GM12801 (cell line): Measurements from ENCODE around the gene ZNF362.

Source experiments
- TF ChIP-seq, protein P1 (sequence below): IDR thresholded peaks from one replicate; pipeline ENCODE4 v1.5.1; 2011; ENCODE audit warnings: control low read depth; ENCODE audit not compliant: insufficient read length; ENCODE audit errors: extremely low read depth

ZNF362 gene

DNA sequence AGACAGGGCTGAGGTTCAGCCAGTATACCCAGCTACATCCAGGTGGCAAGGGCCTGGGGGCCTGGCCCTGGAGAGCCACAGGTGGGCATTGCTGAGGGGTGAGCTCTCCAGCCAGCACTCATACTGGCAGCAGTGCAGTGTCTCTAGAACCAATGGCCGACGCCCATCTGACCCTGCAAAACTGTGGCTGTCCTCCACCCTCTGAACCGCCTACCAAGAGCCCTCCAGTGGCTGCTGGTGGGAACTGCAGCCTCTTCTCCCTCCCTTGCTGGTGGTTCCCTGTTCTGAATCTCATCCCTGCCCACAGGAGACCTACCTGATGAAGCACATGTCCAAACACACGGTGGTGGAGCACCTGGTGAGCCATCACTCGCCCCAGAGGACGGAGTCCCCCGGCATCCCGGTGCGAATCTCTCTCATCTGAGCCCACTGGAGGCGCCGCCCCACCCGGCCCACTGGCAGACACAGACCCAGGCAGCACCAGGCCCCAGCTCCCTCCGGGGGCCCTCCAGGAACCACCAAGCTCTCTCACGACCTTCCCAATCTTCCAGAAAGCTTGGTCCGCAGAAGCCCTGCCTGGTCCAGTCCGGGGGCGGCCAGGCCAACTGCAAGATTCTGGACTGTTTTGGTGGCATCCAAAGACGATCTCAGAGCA, 42.5 kb downstream of the ZNF362 start:
- TF ChIP-seq, protein P1, sequence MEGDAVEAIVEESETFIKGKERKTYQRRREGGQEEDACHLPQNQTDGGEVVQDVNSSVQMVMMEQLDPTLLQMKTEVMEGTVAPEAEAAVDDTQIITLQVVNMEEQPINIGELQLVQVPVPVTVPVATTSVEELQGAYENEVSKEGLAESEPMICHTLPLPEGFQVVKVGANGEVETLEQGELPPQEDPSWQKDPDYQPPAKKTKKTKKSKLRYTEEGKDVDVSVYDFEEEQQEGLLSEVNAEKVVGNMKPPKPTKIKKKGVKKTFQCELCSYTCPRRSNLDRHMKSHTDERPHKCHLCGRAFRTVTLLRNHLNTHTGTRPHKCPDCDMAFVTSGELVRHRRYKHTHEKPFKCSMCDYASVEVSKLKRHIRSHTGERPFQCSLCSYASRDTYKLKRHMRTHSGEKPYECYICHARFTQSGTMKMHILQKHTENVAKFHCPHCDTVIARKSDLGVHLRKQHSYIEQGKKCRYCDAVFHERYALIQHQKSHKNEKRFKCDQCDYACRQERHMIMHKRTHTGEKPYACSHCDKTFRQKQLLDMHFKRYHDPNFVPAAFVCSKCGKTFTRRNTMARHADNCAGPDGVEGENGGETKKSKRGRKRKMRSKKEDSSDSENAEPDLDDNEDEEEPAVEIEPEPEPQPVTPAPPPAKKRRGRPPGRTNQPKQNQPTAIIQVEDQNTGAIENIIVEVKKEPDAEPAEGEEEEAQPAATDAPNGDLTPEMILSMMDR = no peak

DNA sequence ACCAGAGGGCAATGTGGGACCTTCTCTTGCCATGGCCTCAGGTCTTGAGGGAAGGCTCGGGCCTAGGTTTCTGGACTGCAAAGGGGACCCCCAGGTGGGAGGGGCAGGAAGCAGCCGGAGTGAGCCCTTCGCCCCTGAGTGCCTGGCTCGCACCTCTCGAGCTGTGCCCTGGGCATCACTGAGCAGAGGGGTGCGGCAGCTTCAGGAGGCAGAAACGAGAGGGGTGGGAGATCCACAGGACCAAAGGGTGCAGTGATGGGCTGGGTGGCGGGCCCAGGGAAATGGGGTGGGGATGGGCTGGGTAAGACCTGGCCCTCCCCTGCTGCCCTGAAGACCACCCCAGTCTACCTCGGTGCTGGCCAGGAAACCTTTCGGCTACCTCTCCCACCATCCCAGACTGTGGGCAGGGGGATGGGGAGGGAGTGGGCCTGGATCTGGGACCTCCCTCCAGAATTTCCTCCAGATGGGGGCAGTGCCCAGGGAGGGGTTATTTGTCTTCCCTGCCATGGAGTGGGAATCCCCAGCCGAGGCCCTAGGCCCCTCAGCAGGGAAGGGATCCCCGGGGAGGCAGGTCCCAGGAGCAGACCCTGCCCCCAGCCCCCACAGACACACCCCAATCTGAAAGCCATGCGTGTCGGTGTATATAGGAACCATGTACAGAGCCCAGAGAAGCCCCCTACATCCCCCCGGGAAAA, 43.3 kb downstream of the ZNF362 start:
- TF ChIP-seq, protein P1 = no peak

DNA sequence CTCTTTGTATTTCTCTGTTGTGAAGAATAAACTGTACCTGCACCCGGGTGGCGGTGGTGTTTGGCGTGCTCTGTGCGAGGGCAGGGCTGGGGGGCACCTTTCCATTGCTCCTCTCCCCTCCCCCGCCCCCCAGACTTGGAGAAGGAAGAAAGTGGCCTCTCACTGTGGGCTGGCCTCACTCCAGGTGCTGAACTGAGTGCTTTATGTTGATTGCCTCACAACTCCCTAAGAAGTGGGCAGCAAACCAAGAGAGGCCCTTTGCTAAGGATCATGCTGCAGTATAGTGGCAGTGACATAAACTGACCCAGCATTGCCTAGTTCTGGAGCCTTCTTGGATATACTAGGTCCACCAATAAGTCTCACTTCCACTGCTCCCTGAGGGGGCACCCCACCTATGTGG, 44.4 kb downstream of the ZNF362 start:
- TF ChIP-seq, protein P1 = no peak

DNA sequence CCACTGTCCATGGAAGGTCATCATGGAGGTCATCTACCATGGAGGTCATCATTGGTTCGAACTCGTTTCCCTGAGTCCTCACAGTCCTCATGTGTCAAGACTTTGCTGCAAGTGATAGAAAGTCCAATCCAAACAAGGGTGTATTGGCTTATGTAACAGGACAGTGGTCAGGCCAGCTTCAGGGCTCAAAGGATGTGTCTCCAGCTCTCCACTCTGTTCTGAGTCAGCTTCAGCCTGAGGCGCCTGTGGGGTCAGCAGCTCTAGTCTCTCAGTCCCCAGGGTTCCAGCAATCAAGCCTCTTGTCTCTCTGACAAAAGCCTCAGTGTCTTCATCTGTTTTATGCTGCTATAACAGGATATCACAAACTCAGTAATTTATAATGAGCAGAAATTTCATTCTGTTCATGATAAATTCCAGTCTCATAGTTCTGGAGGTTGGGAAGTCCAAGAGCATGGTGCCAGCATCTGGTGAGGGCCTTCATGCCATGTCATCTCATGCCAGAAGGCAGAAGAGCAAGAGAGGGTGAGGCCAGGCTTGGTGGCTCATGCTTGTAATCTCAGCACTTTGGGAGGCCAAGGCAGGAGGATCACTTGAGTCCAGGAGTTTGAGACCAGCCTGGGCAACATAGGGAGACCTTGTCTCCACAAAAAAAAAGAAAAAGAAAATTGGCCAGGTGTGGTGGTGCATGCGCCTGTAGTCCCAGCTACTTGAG, 45.1 kb downstream of the ZNF362 start:
- TF ChIP-seq, protein P1 = no peak

DNA sequence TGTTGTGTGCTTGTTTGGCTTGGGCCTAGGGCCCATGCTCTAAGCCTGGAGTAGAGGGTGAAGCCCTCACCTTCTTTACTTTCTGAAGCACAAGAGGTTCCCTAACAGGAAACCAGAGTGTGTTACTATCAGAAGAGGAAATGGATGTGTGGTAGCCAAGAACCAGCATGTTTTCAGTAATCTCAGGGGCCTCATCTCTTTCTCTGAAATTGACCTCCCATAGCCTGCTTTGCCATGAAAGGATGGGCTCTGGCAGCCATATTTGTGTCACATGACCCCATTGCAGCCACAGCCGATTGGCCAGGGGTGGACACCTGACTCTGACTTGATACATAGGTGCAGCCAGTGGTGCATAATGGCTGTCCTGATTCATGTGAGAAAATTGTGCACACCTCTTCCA, 46.0 kb downstream of the ZNF362 start:
- TF ChIP-seq, protein P1 = no peak

DNA sequence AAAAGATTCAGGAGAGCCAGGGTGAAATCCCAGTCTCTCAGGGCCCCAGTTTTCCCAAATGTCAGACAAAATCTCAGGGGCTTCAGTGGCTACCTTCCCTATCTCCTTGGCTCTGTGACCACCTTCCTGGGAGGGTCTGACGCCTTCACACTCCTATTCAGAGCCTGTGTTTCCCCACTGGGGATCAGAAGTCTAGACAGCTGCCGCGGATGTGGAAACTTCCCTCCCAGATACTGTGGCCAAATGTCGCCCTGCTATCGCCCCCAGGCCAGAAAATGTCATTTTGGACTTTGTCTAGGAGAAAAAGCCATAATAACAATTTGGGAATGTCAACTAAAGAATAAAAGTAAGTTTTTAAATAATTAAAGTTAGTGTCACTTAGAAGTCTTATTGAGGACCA, 48.7 kb downstream of the ZNF362 start:
- TF ChIP-seq, protein P1 = no peak

DNA sequence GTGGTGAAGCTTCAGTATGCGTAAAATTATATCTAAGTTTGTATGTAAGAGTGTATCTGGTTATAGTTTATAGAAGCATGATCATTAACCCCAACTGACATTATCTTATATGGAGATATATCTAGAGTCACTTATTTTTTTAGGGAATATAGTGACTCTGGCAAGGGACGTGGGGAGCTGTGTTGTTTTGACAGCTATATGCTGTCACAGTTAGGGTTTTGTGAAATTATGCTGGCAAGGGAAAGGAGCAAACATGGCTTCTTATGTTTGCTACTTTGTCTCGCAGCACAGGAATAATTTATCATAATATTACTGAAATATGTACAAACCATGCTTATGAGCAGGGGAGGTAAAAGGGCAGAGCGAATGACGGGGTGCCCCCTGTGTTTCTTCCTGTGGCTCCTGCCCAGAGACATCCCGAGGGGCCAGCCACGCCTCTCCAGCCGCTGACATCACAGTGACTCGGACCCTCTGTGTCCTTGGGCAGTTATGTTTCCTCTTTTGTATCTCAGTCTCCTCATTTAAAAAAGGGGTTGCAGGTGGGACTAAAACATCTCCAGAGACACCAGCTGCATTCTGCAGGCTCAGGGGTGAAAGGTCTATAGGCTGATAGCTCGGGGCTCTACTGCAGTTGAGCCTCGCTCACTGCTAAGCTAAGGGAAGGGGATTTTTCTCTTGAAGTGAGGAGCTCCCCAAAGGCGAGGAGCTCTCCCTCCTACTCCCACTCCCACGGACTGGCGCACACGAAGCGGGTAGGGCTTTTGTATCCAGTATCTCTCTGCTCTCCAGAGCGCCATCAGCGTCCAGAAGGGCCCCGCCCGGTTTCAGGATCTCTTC, 49.7 kb downstream of the ZNF362 start:
- TF ChIP-seq, protein P1 = no peak
